Measurements from ENCODE around the gene CROCC.

The CROCC gene

DNA sequence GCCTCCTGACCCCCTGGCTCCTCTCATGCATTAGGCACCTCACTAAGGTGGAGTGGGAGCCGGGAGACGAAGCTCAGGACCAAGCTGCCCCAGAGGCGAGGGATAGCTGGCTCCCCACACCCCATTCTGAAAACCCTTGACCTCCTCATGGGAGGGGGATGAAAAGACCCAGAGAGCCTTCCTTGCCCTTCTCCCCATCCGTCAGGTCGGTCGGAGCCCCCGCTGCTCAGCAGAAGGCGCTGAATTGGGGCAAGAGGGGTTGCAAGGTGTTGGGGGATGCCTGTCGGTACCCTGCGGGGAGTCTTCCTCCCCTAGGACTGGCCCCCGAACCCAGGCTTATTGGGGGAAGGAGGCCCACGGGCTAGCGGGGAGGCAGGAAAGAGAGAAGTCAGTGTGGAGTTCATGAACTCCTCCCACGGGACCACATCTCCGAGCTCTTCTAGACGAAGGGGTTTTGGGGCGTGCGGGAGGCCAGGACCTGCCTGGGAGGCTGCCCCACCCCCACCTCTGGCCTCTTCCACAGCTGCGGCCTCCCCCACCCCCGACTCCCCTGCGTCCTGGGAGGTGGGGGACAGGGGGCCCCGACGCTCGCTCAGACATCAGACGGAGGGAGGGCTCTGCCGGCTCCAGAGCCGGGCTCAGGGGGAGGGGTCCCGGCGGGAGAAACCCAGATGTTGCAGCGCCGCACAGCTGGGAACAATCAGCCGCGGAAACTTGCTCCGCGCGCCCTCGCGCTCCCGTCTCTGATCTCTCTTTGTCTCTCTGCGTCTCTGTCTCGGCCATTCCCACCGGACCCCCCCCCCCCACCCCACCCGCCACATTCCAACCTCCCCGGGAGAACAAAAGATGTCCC lies 58.0 kb downstream of the CROCC start:
- TF ChIP-seq, protein P1, sequence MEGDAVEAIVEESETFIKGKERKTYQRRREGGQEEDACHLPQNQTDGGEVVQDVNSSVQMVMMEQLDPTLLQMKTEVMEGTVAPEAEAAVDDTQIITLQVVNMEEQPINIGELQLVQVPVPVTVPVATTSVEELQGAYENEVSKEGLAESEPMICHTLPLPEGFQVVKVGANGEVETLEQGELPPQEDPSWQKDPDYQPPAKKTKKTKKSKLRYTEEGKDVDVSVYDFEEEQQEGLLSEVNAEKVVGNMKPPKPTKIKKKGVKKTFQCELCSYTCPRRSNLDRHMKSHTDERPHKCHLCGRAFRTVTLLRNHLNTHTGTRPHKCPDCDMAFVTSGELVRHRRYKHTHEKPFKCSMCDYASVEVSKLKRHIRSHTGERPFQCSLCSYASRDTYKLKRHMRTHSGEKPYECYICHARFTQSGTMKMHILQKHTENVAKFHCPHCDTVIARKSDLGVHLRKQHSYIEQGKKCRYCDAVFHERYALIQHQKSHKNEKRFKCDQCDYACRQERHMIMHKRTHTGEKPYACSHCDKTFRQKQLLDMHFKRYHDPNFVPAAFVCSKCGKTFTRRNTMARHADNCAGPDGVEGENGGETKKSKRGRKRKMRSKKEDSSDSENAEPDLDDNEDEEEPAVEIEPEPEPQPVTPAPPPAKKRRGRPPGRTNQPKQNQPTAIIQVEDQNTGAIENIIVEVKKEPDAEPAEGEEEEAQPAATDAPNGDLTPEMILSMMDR (IDR thresholded peaks at IDR 0.05; ENCODE audit: low read depth, low read length): no peak
- peak; percentile 57 to 69 for DNase-seq (ENCODE audit: low read depth in 2 of 2)
- peak overlapping the region; percentile 78 to 82 for H3K4me3 ChIP-seq (replicated peaks in 1 of 2; ENCODE audit: low read depth in 2 of 2, low read length in 2 of 2)

DNA sequence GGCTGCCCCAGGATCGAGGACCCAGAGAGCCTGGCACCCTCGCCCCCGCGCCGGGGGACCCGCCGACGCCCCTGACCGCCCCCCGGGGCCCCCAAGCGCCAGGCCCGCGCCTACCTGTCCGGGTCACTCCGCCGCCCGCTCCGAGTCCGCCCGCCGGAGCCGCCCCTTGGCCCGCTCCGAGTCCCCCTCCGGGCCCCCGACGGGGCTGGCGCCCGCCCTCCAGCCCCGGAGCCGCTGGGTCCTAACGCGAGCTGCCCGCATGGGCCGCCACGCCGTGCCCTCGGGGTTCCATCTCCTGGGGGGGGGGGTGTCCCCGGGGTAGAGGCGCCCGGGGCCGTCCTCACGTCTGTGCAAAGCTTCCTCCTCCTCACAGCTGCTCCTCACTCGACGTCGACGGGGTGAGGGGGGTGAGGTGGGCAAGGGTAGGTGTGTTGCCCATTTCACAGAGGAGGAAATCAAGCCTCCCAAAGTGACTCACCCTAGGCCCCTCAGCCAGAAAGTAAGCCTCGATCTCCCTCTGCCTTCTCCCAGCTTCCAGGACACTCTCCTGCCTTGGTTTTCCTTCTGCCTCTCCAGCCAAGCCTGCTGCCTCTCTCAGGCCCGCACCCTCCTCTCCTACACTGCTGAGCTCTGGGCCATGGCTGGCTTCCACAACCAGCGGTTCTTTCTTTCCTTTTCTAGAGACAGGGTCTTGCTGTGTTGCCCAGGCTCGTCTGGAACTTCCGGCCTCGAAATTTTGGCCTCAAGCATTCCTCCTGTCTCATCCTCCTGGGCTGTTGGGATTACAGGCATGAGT lies 58.9 kb downstream of the CROCC start, which contains the start of gene MFAP2:
TSS of gene MFAP2 (minus strand) at position 148 of the 796 bp plus-strand sequence. CDS start 2,347 bp downstream, outside the sequence.
- H3K4me3 ChIP-seq (replicated peaks in 1 of 2; ENCODE audit: low read depth in 2 of 2, low read length in 2 of 2): peak within 1 kb of the TSS; percentile 78 to 82
- DNase-seq (ENCODE audit: low read depth in 2 of 2): peak; percentile 52 to 64
- TF ChIP-seq, protein P1 (IDR thresholded peaks at IDR 0.05; ENCODE audit: low read depth, low read length): no peak

DNA sequence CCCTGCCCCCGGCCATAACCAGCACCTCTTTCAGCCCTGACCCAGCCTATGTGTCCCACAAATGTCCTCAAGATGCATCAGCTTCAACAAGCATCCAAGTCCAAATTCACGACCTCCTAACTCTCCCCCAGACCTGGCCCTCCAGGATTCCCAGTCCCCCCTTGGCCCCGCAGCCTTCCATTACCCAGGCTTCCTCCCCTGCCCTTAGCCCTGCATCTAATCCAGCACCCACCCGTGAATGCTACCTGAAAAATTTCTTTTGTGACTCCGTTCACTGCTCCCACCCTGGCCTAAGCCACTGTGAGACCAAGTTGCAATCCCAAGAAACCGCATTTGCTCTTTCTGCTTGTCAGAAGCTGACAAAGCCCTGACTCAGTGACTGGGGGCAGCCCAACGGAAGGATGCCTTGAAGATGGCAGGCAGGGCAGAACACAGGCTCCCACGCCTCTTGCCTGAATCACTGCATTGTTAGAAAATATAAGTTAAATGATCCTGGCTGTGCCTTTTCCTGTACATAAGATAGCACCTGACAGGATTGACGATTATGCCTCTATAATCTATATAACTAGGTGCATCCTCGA lies 59.6 kb downstream of the CROCC start:
- peak overlapping the region in 1 of 2 donors; percentile 82 for H3K4me3 ChIP-seq (replicated peaks in 1 of 2; ENCODE audit: low read depth in 2 of 2, low read length in 2 of 2)
- TF ChIP-seq, protein P1 (IDR thresholded peaks at IDR 0.05; ENCODE audit: low read depth, low read length): no peak
- DNase-seq (ENCODE audit: low read depth in 2 of 2): peak; percentile 63 to 96

DNA sequence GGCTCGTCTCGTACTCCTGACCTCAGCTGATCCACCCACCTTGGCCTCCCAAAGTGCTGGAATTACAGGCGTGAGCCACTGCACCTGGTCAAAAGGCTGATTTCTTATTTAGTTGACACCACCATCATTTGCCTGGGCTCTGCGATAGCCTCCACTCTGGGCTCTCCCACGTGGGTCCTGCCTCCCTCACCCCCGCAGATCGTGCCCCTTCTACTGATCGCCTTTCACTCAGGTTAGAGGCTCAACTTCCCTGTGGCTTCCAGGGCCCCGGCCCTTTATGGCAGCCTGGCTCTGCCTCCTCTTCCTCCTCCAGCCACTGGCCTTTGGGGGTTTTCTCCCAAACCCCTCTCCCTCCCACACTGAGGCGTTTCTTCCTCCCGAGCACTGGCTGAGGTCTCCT lies 61.2 kb downstream of the CROCC start:
- no peak for DNase-seq (ENCODE audit: low read depth in 2 of 2)
- no peak overlapping the region for H3K4me3 ChIP-seq (replicated peaks in 1 of 2; ENCODE audit: low read depth in 2 of 2, low read length in 2 of 2)
- TF ChIP-seq, protein P1 (IDR thresholded peaks at IDR 0.05; ENCODE audit: low read depth, low read length): no peak

DNA sequence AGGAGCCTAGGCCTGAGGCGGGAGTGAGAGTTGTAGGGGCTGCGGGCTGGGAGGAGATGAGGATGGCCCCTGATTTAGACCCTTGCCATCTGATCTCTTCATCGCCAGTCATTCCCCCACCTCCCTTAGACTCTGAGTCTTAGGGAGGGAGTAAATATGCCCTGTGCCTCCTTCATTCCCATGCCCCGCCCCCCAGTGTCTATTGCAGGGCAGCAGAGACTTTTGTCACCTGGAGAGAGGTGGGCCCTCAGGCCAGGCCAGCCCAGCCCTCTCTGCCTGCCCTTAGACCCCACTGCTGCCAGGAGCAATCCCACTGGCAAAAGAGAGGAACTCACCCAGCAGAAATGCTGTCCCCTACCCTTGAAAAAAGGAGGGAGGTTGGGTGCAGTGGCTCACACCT lies 61.9 kb downstream of the CROCC start:
- TF ChIP-seq, protein P1 (IDR thresholded peaks at IDR 0.05; ENCODE audit: low read depth, low read length): no peak
- no peak overlapping the region for H3K4me3 ChIP-seq (replicated peaks in 1 of 2; ENCODE audit: low read depth in 2 of 2, low read length in 2 of 2)
- no peak for DNase-seq (ENCODE audit: low read depth in 2 of 2)

DNA sequence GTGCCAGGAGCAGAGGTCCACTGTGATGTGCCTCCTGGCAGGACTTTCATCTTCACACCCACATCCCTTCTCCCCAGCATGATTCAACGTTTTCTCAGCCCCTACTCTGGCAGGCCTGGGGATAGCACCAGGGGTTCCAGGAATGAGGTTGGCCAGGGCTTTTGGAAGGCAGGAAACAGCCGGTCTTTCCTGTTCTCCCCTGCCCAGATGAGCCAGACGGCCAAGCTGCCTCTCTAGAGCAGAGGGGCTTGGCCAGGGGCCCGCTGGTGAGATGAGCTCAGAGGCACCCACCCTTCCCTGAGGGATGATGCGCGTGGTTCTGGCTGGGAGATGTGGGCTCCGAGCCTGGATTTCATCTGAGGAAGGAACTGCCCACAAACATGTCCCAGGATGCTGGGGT lies 63.0 kb downstream of the CROCC start:
- no peak overlapping the region for H3K4me3 ChIP-seq (replicated peaks in 1 of 2; ENCODE audit: low read depth in 2 of 2, low read length in 2 of 2)
- TF ChIP-seq, protein P1 (IDR thresholded peaks at IDR 0.05; ENCODE audit: low read depth, low read length): no peak
- DNase-seq (ENCODE audit: low read depth in 2 of 2): peak; percentile 91 to 97

Measured in cardiac fibroblast (primary cell).